Keratinocyte (primary cell): Measurements from ENCODE around the gene FAM13B. TPM values are rescaled to one million over a fixed set of nuclear protein-coding genes. Genes with fewer than 3 reads are reported as not detected.

Source experiments
- DNase-seq: peaks from one replicate; pipeline ENCODE4 v3.0.0-alpha.2; 2011; ENCODE audit warnings: low read depth, missing footprints, low spot score
- FAIRE-seq: peaks from 2 replicates; lab custom pipeline; 2011; peaks lifted over from hg19 to GRCh38; lab: Jason Lieb, UNC
- H2AFZ ChIP-seq: 2 replicates; pipeline ENCODE4 v1.6.0; 2012; ENCODE audit warnings: low read length, control low read depth, inconsistent platforms; ENCODE audit not compliant: control insufficient read depth
- H3K27ac ChIP-seq: 2 replicates; pipeline ENCODE4 v1.5.1; 2011; ENCODE audit warnings: low read length; ENCODE audit not compliant: control insufficient read depth, insufficient read depth
- H3K27me3 ChIP-seq: 3 replicates; pipeline ENCODE4 v1.6.0; 2011; ENCODE audit warnings: low read length; ENCODE audit not compliant: control insufficient read depth, insufficient read depth; ENCODE audit errors: extremely low read depth
- H3K36me3 ChIP-seq, 2 experiments: 2 replicates in 1 of 2; 3 replicates in 1 of 2; pipeline ENCODE4 v1.5.1; 2011; ENCODE audit warnings: low read length in 2 of 2, mild to moderate bottlenecking in 1 of 2; ENCODE audit not compliant: control insufficient read depth in 2 of 2, insufficient read depth in 2 of 2; ENCODE audit errors: extremely low read depth in 1 of 2
- H3K4me1 ChIP-seq: 3 replicates; pipeline ENCODE4 v1.5.1; 2011; ENCODE audit warnings: low read length; ENCODE audit not compliant: control insufficient read depth, insufficient read depth; ENCODE audit errors: extremely low read depth
- H3K4me2 ChIP-seq: 3 replicates; pipeline ENCODE4 v1.6.0; 2011; ENCODE audit warnings: low read depth, low read length; ENCODE audit not compliant: control insufficient read depth, insufficient read depth; ENCODE audit errors: extremely low read depth
- H3K4me3 ChIP-seq, 3 experiments: fragments of 200-600 bp in 1 of 3; sonication (generic) in 1 of 3; 2 replicates in 2 of 3; 3 replicates in 1 of 3; pipeline ENCODE4 v1.5.1; 2011 to 2016; ENCODE audit warnings: low read length in 3 of 3, mild to moderate bottlenecking in 3 of 3, control low read depth in 2 of 3, inconsistent platforms in 1 of 3, low read depth in 1 of 3, mixed read lengths in 1 of 3, mixed run types in 1 of 3, moderate library complexity in 1 of 3; ENCODE audit not compliant: control insufficient read depth in 2 of 3, insufficient read depth in 2 of 3; ENCODE audit errors: extremely low read depth in 1 of 3
- H3K79me2 ChIP-seq: 2 replicates; pipeline ENCODE4 v1.6.0; 2012; ENCODE audit warnings: low read length; ENCODE audit not compliant: control insufficient read depth, insufficient read depth
- H3K9ac ChIP-seq: 3 replicates; pipeline ENCODE4 v1.6.0; 2011; ENCODE audit warnings: low read length; ENCODE audit not compliant: control insufficient read depth, insufficient read depth; ENCODE audit errors: extremely low read depth
- H3K9me1 ChIP-seq: 3 replicates; pipeline ENCODE4 v1.6.0; 2011; ENCODE audit warnings: low read length; ENCODE audit not compliant: control insufficient read depth, insufficient read depth; ENCODE audit errors: extremely low read depth
- H3K9me3 ChIP-seq: 2 replicates; pipeline ENCODE4 v1.5.1; 2012; ENCODE audit warnings: low read depth, low read length; ENCODE audit not compliant: control insufficient read depth
- H4K20me1 ChIP-seq: 3 replicates; pipeline ENCODE4 v1.6.0; 2011; ENCODE audit warnings: low read length; ENCODE audit not compliant: control insufficient read depth, insufficient read depth; ENCODE audit errors: extremely low read depth
- CTCF ChIP-seq, 3 experiments: IDR thresholded peaks in 1 of 3; conservative IDR thresholded peaks in 1 of 3; optimal IDR thresholded peaks in 1 of 3; 2 replicates in 2 of 3; 3 replicates in 1 of 3; pipeline versions ENCODE3 to v1.5.1; 2011; ENCODE audit warnings: low read length in 3 of 3, mild to moderate bottlenecking in 3 of 3, moderate library complexity in 2 of 3, control low read depth in 1 of 3, inconsistent platforms in 1 of 3; ENCODE audit not compliant: insufficient read depth in 2 of 3; ENCODE audit errors: extremely low read depth in 1 of 3
- EZH2 ChIP-seq: IDR thresholded peaks from one replicate; pipeline ENCODE4 v1.6.1; 2012; ENCODE audit warnings: inconsistent platforms, mild to moderate bottlenecking, low read length, moderate library complexity
- dilution Hi-C: fragments of 300-500 bp; cut with MboI; formaldehyde crosslinking; loops from one replicate; pipeline ENCODE4 v1.7.0; 2020; ENCODE audit warnings: low sequenced_read_pairs; ENCODE audit not compliant: extremely low pct_ligation_motif_present
- polyA plus RNA-seq, 5 experiments: library from polyadenylated mRNA; depleted of rRNA in 3 of 5; stranded (reverse) in 3 of 5; stranded (forward) in 1 of 5; unstranded in 1 of 5; fragments of >200 nt; gene quantifications; 1 replicate in 1 of 5; 2 replicates in 3 of 5; 3 replicates in 1 of 5; pipeline versions ENCODE4 v1.2.1 to v1.2.3, GENCODE V29; 2011 to 2012; ENCODE audit warnings: missing spikeins in 2 of 5, low read depth in 1 of 5, low replicate concordance in 1 of 5

Gene FAM13B
- polyA plus RNA-seq, 1 donor (not counting 4 experiments of a cell fraction or from before 2014, with no cell fraction given): 12.9 TPM

GRCh38 chr5:137914758-137915157, 118.1 kb downstream of the FAM13B start:
- H3K27me3 ChIP-seq: no peaks in the 10 kb centered on the region
- H3K27ac ChIP-seq: no peak overlapping the region
- H4K20me1 ChIP-seq: no peaks in the 10 kb centered on the region
- H3K9me3 ChIP-seq: no peaks in the 10 kb centered on the region
- H3K36me3 ChIP-seq: no peaks in the 10 kb centered on the region
- TF ChIP-seq CTCF (optimal IDR thresholded peaks at IDR 0.05 in 1 of 3, IDR thresholded peaks at IDR 0.05 in 1 of 3, conservative IDR thresholded peaks at IDR 0.05 in 1 of 3; ENCODE audit: extremely low read depth in 1 of 3, insufficient read depth in 2 of 3, low read length in 3 of 3) (no peak), EZH2 (no peak)
- H2AFZ ChIP-seq: no peak overlapping the region
- dilution Hi-C loops: no loop called here
- no peaks in the 10 kb centered on the region for H3K4me1 ChIP-seq
- DNase-seq (no peak), FAIRE-seq (no peak)
- H3K4me3 ChIP-seq: no peak overlapping the region
- H3K9me1 ChIP-seq: no peaks in the 10 kb centered on the region
- H3K79me2 ChIP-seq: no peaks in the 10 kb centered on the region
- no peak overlapping the region for H3K4me2 ChIP-seq
- H3K9ac ChIP-seq: no peak overlapping the region

GRCh38 chr5:137902408-137903133, 130.3 kb downstream of the FAM13B start:
- no peaks in the 10 kb centered on the region for H3K36me3 ChIP-seq
- no peak for TF ChIP-seq EZH2
- TF ChIP-seq CTCF (optimal IDR thresholded peaks at IDR 0.05 in 1 of 3, IDR thresholded peaks at IDR 0.05 in 1 of 3, conservative IDR thresholded peaks at IDR 0.05 in 1 of 3; ENCODE audit: extremely low read depth in 1 of 3, insufficient read depth in 2 of 3, low read length in 3 of 3): no peak
- no peak overlapping the region for H2AFZ ChIP-seq
- no peaks in the 10 kb centered on the region for H3K79me2 ChIP-seq
- DNase-seq: no peak
- no peak for FAIRE-seq
- no peaks in the 10 kb centered on the region for H3K9me1 ChIP-seq
- no peaks in the 10 kb centered on the region for H4K20me1 ChIP-seq
- H3K4me3 ChIP-seq: no peak overlapping the region
- no peak overlapping the region for H3K4me2 ChIP-seq
- no peaks in the 10 kb centered on the region for H3K9me3 ChIP-seq
- dilution Hi-C loops: no loop called here
- no peaks in the 10 kb centered on the region for H3K4me1 ChIP-seq
- no peaks in the 10 kb centered on the region for H3K27me3 ChIP-seq
- no peak overlapping the region for H3K9ac ChIP-seq
- H3K27ac ChIP-seq: no peak overlapping the region
